ENCODE measurements around the gene CCDC68.
"Not testable (repeated sequence)": the region's sequence is repeated elsewhere in the genome, so short reads cannot be mapped to it uniquely, and the experiment has no call there.

GRCh38 chr18:54855050-54855449 is 104.2 kb downstream of the CCDC68 start:
- not testable (repeated sequence) for TF ChIP-seq MAFK (conservative IDR thresholded peaks at IDR 0.05 in 1 of 2, IDR thresholded peaks at IDR 0.05 in 1 of 2; ENCODE audit: low read length in 2 of 2); EZH2 (conservative IDR thresholded peaks at IDR 0.05; ENCODE audit: low read depth, low read length); CTCF (CRISPR knock-in tag; IDR thresholded peaks at IDR 0.05); ASH2L (IDR thresholded peaks at IDR 0.05; ENCODE audit: insufficient read length, low read depth, low read length); TCF7L2 (IDR thresholded peaks at IDR 0.05; ENCODE audit: low read depth, low read length); HNF4G (IDR thresholded peaks at IDR 0.05; ENCODE audit: borderline replicate concordance, low read depth, low read length); HNF4G (CRISPR knock-in tag; IDR thresholded peaks at IDR 0.05; ENCODE audit: borderline replicate concordance, low read depth); NFIB (CRISPR knock-in tag; IDR thresholded peaks at IDR 0.05; ENCODE audit: borderline replicate concordance); ZHX1 (CRISPR knock-in tag; IDR thresholded peaks at IDR 0.05; ENCODE audit: low read depth); ZNF879 (CRISPR knock-in tag; IDR thresholded peaks at IDR 0.05); NR2F6 (IDR thresholded peaks at IDR 0.05); NR2F6 (CRISPR knock-in tag; IDR thresholded peaks at IDR 0.05); TFAP4 (IDR thresholded peaks at IDR 0.05; ENCODE audit: borderline replicate concordance, low read depth); SP1 (IDR thresholded peaks at IDR 0.05); SP1 (CRISPR knock-in tag; IDR thresholded peaks at IDR 0.05); RNF2 (conservative IDR thresholded peaks at IDR 0.05; ENCODE audit: low read depth); GLI4 (CRISPR knock-in tag; IDR thresholded peaks at IDR 0.05; ENCODE audit: borderline replicate concordance)

Measured in HepG2 (cell line).